NCI-H1105 (cell line): ENCODE measurements around the gene MEIOSIN.
"Not testable (repeated sequence)": the region's sequence is repeated elsewhere in the genome, so short reads cannot be mapped to it uniquely, and the experiment has no call there.

ENCODE experiments used
- DNase-seq: peaks from one replicate; lab custom pipeline; 2025; lab: John Stamatoyannopoulos, UW

Gene MEIOSIN

GRCh38 chr19:45720065-45720464 lies 13.2 kb upstream of the MEIOSIN start:
- not testable (repeated sequence) for DNase-seq

GRCh38 chr19:45728683-45729082 lies 4.6 kb upstream of the MEIOSIN start:
- DNase-seq = not testable (repeated sequence)

GRCh38 chr19:45729800-45730290 lies 3.4 kb upstream of the MEIOSIN start:
- no peak for DNase-seq

- DNase-seq = peak; percentile 99
These were observed 2.6 kb upstream of the MEIOSIN start, which contains the start of gene FBXO46 for GRCh38 chr19:45730368-45731288. FBXO46 (minus strand) TSS chr19:45730896; CDS start chr19:45713495, 17,401 bp downstream.

GRCh38 chr19:45739498-45740439 lies 6.5 kb downstream of the MEIOSIN start:
- DNase-seq = no peak

GRCh38 chr19:45742969-45743368 lies 9.7 kb downstream of the MEIOSIN start:
- no peak for DNase-seq

- DNase-seq = no peak
These were observed 12.4 kb downstream of the MEIOSIN start for GRCh38 chr19:45745606-45746005.

GRCh38 chr19:45746866-45747265 lies 13.6 kb downstream of the MEIOSIN start:
- DNase-seq = no peak

GRCh38 chr19:45747513-45747912 lies 14.3 kb downstream of the MEIOSIN start:
- DNase-seq = no peak

GRCh38 chr19:45751483-45751882 lies 18.2 kb downstream of the MEIOSIN start:
- not testable (repeated sequence) for DNase-seq

GRCh38 chr19:45752639-45753038 lies 19.4 kb downstream of the MEIOSIN start:
- DNase-seq = no peak

- no peak for DNase-seq
These were observed 20.3 kb downstream of the MEIOSIN start for GRCh38 chr19:45753548-45753947.

- DNase-seq = no peak
These were observed 21.1 kb downstream of the MEIOSIN start for GRCh38 chr19:45754323-45754722.

- DNase-seq = no peak
These were observed 24.5 kb downstream of the MEIOSIN start for GRCh38 chr19:45757695-45758094.

- DNase-seq = no peak
These were observed 25.7 kb downstream of the MEIOSIN start for GRCh38 chr19:45758921-45759320.

GRCh38 chr19:45761714-45762113 lies 28.5 kb downstream of the MEIOSIN start:
- DNase-seq = no peak

GRCh38 chr19:45762870-45763631 lies 29.8 kb downstream of the MEIOSIN start:
- no peak for DNase-seq

GRCh38 chr19:45763691-45764294 lies 30.6 kb downstream of the MEIOSIN start:
- DNase-seq = no peak

GRCh38 chr19:45764475-45764874 lies 31.2 kb downstream of the MEIOSIN start:
- no peak for DNase-seq

GRCh38 chr19:45764945-45765701 lies 31.9 kb downstream of the MEIOSIN start:
- DNase-seq = no peak
